Dedifferentiated amniotic fluid mesenchymal stem cell (primary cell): ENCODE results near the gene ADA.
A peak's percentile ranks its signal among the peaks of the same experiment; 100 is the strongest.
"Not testable (repeated sequence)": the region's sequence is repeated elsewhere in the genome, so short reads cannot be mapped to it uniquely, and the experiment has no call there.

Experiments
- DNase-seq: peaks from one replicate; pipeline ENCODE4 v3.0.0-alpha.2; 2016; ENCODE audit errors: extremely low spot score

ADA gene

GRCh38 chr20:44599715-44600114, 51.8 kb downstream of the ADA start:
- DNase-seq = no peak

GRCh38 chr20:44598423-44599305, 52.8 kb downstream of the ADA start:
- DNase-seq = no peak

GRCh38 chr20:44597930-44598329, 53.6 kb downstream of the ADA start:
- DNase-seq = no peak

GRCh38 chr20:44597516-44597915, 54.0 kb downstream of the ADA start:
- DNase-seq = no peak

GRCh38 chr20:44596876-44597275, 54.6 kb downstream of the ADA start:
- DNase-seq = no peak

GRCh38 chr20:44596010-44596409, 55.5 kb downstream of the ADA start:
- DNase-seq = no peak

- no peak for DNase-seq
These were observed 56.8 kb downstream of the ADA start for GRCh38 chr20:44594730-44595129.

GRCh38 chr20:44593751-44594150, 57.7 kb downstream of the ADA start:
- DNase-seq = no peak

GRCh38 chr20:44592366-44592765, 59.1 kb downstream of the ADA start:
- DNase-seq = no peak

- DNase-seq = no peak
These were observed 60.3 kb downstream of the ADA start for GRCh38 chr20:44590980-44591778.

- no peak for DNase-seq
These were observed 62.0 kb downstream of the ADA start for GRCh38 chr20:44589537-44589936.

GRCh38 chr20:44588321-44588720, 63.2 kb downstream of the ADA start:
- DNase-seq = not testable (repeated sequence)

GRCh38 chr20:44587035-44587980, 64.2 kb downstream of the ADA start:
- no peak for DNase-seq

GRCh38 chr20:44586289-44586911, 65.1 kb downstream of the ADA start:
- DNase-seq = no peak

- DNase-seq = no peak
These were observed 66.2 kb downstream of the ADA start for GRCh38 chr20:44585057-44585963.

GRCh38 chr20:44584162-44584561, 67.3 kb downstream of the ADA start:
- DNase-seq = no peak

- DNase-seq = no peak
These were observed 68.3 kb downstream of the ADA start for GRCh38 chr20:44583157-44583556.

- DNase-seq = peak; percentile 76
These were observed 69.0 kb downstream of the ADA start, which contains the start of gene PKIG for GRCh38 chr20:44582311-44583025. TSS of gene PKIG (plus strand) at chr20:44582579. CDS start at chr20:44614557, 31,978 bp downstream.

GRCh38 chr20:44581515-44581914, 70.0 kb downstream of the ADA start:
- no peak for DNase-seq
